Neutrophil (primary cell): Measurements from ENCODE around the gene IL3RA.
A peak's percentile ranks its signal among the peaks of the same experiment; 100 is the strongest.
"Not testable (repeated sequence)": the region's sequence is repeated elsewhere in the genome, so short reads cannot be mapped to it uniquely, and the experiment has no call there.

ENCODE experiments used
- H3K27ac ChIP-seq: fragments of 200-600 bp; sonication (generic); 2 replicates; pipeline ENCODE4 v1.5.1; 2016; ENCODE audit warnings: mild to moderate bottlenecking, moderate library complexity
- H3K27me3 ChIP-seq: fragments of 200-600 bp; sonication (generic); 2 replicates; pipeline ENCODE4 v1.6.0; 2016; ENCODE audit warnings: mild to moderate bottlenecking
- H3K36me3 ChIP-seq: fragments of 200-600 bp; sonication (generic); 2 replicates; pipeline ENCODE4 v1.5.1; 2017
- H3K4me1 ChIP-seq, 2 experiments: fragments of 200-600 bp in 1 of 2; sonication (generic) in 1 of 2; 1 replicate in 1 of 2; 2 replicates in 1 of 2; pipeline versions ENCODE4 v1.5.1 to v1.6.1; 2013 to 2016; ENCODE audit warnings: low read depth in 1 of 2, low read length in 1 of 2, mild to moderate bottlenecking in 1 of 2, moderate library complexity in 1 of 2; ENCODE audit not compliant: control insufficient read depth in 1 of 2, insufficient read depth in 1 of 2
- H3K4me3 ChIP-seq, 2 experiments: fragments of 200-600 bp in 1 of 2; sonication (generic) in 1 of 2; 1 replicate in 1 of 2; 2 replicates in 1 of 2; pipeline ENCODE4 v1.5.1; 2013 to 2016; ENCODE audit warnings: low read depth in 1 of 2, low read length in 1 of 2, mild to moderate bottlenecking in 1 of 2, moderate library complexity in 1 of 2
- H3K9me3 ChIP-seq: fragments of 200-600 bp; sonication (generic); 2 replicates; pipeline ENCODE4 v1.5.1; 2016
- CTCF ChIP-seq: fragments of 200-600 bp; sonication (generic); IDR thresholded peaks from 2 replicates; pipeline ENCODE4 v1.5.1; 2016; ENCODE audit warnings: antibody characterized with exemption

Gene IL3RA

DNA sequence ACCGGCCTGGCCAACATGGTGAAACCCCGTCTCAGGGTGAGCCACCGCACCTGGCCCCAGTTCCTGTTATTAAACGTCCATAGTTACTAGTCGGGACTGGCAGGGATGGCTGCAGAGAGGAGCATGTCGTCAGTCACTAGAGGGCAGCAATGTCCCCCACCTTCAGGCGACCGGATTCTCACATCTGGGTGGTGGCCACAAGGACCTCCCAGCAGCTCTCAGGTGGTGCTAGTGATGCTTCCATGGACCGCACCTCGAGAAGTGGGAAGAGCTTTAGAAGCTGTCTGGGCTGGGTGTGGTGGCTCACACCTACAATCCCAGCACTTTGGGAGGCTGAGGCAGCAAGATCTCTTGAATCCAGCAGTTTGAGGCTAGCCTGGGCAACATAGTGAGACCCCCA lies 13.3 kb upstream of the IL3RA start:
- no peaks in the 10 kb centered on the region for H3K9me3 ChIP-seq
- H3K36me3 ChIP-seq = peaks cover 14% of the 10 kb centered on the region
- peak overlapping the region; percentile 27 for H3K27ac ChIP-seq
- TF ChIP-seq CTCF = peak; percentile 45
- peaks cover 43 to 47% of the 10 kb centered on the region in 2 experiments for H3K4me1 ChIP-seq
- H3K4me3 ChIP-seq = no peak overlapping the region
- H3K27me3 ChIP-seq = no peaks in the 10 kb centered on the region

- H3K4me1 ChIP-seq = peaks cover 30 to 32% of the 10 kb centered on the region in 2 experiments
- no peaks in the 10 kb centered on the region for H3K27me3 ChIP-seq
- H3K9me3 ChIP-seq = no peaks in the 10 kb centered on the region
- H3K27ac ChIP-seq = peak overlapping the region; percentile 76
- peaks cover 10% of the 10 kb centered on the region for H3K36me3 ChIP-seq
- TF ChIP-seq CTCF = no peak
- no peak overlapping the region for H3K4me3 ChIP-seq
Measured at GRCh38 chrX:1325515-1326116, 11.0 kb upstream of the IL3RA start.

GRCh38 chrX:1327651-1328304 lies 8.8 kb upstream of the IL3RA start:
- H3K4me3 ChIP-seq = no peak overlapping the region
- H3K27me3 ChIP-seq = no peaks in the 10 kb centered on the region
- no peaks in the 10 kb centered on the region for H3K9me3 ChIP-seq
- H3K27ac ChIP-seq = no peak overlapping the region
- H3K4me1 ChIP-seq = peaks cover 24 to 38% of the 10 kb centered on the region in 2 experiments
- no peak for TF ChIP-seq CTCF
- peaks cover 2% of the 10 kb centered on the region for H3K36me3 ChIP-seq

- Histone ChIP-seq H3K9me3 (no peaks in the 10 kb centered on the region), H3K4me1 (peaks cover 40 to 51% of the 10 kb centered on the region in 2 experiments), H3K27me3 (no peaks in the 10 kb centered on the region), H3K27ac (no peak overlapping the region), H3K36me3 (no peaks in the 10 kb centered on the region), H3K4me3 (no peak overlapping the region)
- TF ChIP-seq CTCF = no peak
Measured at GRCh38 chrX:1330605-1331004, 6.0 kb upstream of the IL3RA start.

DNA sequence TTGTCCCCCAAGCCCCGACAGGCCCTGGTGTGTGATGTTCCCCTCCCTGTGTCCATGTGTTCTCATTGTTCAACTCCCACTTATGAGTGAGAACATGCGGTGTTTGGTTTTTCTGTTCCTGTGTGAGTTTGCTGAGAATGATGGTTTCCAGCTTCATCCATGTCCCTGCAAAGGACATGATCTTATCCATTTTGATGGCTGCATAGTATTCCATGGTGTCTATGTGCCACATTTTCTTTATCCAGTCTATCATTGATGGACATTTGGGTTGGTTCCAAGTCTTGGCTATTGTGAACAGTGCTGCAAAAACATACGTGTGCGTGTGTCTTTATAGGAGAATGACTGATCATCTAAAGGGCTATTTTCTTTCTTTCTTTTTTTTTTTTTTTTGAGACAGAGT lies 4.2 kb upstream of the IL3RA start:
- H3K27me3 ChIP-seq, H3K9me3 ChIP-seq, H3K4me3 ChIP-seq, H3K36me3 ChIP-seq: not testable (repeated sequence)
- H3K4me1 ChIP-seq = peaks cover 49 to 60% of the 10 kb centered on the region in 2 experiments
- peak overlapping the region; percentile 83 for H3K27ac ChIP-seq

GRCh38 chrX:1334854-1335253 lies 1.7 kb upstream of the IL3RA start:
- H3K27me3 ChIP-seq = no peaks in the 10 kb centered on the region
- no peaks in the 10 kb centered on the region for H3K9me3 ChIP-seq
- H3K36me3 ChIP-seq = no peaks in the 10 kb centered on the region
- H3K4me3 ChIP-seq = no peak overlapping the region
- TF ChIP-seq CTCF = no peak
- peak overlapping the region; percentile 83 for H3K27ac ChIP-seq
- peaks cover 54 to 60% of the 10 kb centered on the region in 2 experiments for H3K4me1 ChIP-seq
